ENCODE results near the gene SDC3. TPM values are rescaled to one million over a fixed set of nuclear protein-coding genes. Genes with fewer than 3 reads are reported as not detected.
A peak's percentile ranks its signal among the peaks of the same experiment; 100 is the strongest.

SDC3 gene
- total RNA-seq, 1 donor from 2014 or later = 36.4 TPM

DNA sequence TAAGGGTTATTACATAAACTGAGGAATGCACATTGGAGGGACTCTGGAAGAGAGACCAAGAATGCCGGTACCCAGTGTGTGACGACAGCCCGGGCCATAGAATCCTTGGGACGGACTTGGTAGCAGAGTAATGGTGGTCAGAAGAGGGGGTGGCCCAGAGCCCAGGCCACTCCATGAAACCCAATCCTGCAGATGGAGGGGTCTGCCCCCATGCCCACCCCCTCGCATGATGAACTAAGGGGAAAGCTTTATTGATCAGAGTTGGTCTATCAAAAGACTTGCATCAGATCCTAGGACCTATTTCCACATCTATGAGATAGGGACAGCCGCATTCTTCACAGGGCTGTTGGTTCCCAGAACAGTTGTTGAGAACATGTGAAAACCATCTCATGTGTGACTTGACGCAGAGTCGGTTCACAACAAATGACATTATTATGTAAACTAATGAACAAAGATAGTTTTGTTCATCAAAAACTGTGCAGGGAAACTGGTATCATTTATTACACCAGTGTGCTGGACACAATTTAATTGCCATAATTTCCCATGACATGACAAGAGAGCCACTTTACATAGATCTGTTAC lies 21.5 kb upstream of the SDC3 start:
- H3K36me3 ChIP-seq (ENCODE audit: control insufficient read depth, insufficient read depth, low read length) = no peaks in the 10 kb centered on the region

DNA sequence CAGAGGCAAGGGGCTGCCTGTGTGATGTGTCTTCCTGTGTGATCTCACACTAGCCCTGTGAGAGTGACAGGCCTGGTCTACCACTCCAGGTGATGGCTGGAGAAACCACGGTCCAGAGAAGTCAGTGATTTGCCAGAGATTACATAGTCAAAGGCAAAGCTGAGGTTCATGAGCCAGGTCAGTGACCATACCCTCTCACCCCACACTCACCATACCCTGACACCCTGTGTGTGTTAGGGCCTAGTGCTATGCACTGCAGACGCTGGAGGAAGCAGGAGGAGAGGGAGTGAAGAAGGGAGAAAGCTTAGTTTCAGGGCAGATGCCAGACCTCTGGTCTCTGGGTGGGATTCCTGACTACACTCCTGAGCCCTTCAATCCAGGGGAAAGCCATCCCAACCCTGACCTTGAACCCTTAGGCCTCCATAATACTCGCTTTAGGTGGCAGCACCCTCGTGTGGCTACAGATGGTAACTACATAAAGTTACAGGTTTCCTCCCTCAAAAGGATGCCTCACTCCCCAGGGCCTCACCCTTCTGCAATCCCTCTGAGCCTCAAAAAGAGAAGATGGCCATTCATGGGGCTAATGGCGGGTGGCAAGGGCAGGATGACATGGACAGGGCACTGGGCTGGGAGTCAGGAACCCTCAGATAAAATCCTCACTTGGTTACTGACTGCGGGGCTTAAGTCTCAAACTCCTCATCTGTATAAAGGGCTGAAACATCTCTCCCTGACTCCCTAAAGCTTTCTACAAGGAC lies 20.8 kb upstream of the SDC3 start:
- no peaks in the 10 kb centered on the region for H3K36me3 ChIP-seq (ENCODE audit: control insufficient read depth, insufficient read depth, low read length)
- TF ChIP-seq, protein P1, sequence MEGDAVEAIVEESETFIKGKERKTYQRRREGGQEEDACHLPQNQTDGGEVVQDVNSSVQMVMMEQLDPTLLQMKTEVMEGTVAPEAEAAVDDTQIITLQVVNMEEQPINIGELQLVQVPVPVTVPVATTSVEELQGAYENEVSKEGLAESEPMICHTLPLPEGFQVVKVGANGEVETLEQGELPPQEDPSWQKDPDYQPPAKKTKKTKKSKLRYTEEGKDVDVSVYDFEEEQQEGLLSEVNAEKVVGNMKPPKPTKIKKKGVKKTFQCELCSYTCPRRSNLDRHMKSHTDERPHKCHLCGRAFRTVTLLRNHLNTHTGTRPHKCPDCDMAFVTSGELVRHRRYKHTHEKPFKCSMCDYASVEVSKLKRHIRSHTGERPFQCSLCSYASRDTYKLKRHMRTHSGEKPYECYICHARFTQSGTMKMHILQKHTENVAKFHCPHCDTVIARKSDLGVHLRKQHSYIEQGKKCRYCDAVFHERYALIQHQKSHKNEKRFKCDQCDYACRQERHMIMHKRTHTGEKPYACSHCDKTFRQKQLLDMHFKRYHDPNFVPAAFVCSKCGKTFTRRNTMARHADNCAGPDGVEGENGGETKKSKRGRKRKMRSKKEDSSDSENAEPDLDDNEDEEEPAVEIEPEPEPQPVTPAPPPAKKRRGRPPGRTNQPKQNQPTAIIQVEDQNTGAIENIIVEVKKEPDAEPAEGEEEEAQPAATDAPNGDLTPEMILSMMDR (IDR thresholded peaks at IDR 0.05; ENCODE audit: insufficient read depth, low read length, poor library complexity, severe bottlenecking) = peak; percentile 77
- DNase-seq (ENCODE audit: low read depth) = no peak
- H3K4me3 ChIP-seq (ENCODE audit: low read depth, low read length) = no peak overlapping the region
- H3K27me3 ChIP-seq (ENCODE audit: control insufficient read depth, insufficient read depth, low read length) = no peaks in the 10 kb centered on the region

More for the DNA sequence above, 21.5 kb upstream of the SDC3 start:
- DNase-seq (ENCODE audit: low read depth) = no peak
- TF ChIP-seq, protein P1 (IDR thresholded peaks at IDR 0.05; ENCODE audit: insufficient read depth, low read length, poor library complexity, severe bottlenecking) = no peak
- no peak overlapping the region for H3K4me3 ChIP-seq (ENCODE audit: low read depth, low read length)
- H3K27me3 ChIP-seq (ENCODE audit: control insufficient read depth, insufficient read depth, low read length) = no peaks in the 10 kb centered on the region

DNA sequence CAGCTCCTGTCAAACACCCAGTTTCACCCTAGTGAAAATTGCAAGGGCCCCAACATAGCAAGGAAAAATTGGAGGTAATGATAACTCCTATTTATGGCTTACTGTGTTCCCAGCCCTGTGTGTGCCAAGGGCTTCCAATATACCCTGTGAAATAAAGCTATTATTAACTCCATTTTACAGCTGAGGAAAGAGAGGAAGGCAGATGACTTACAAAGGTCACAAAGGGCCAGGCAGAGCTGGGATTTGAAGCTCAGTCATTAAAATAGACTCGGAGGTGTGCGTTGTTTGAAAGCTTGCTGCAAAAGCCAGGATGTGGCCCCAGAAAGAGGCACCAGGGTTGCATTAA lies 20.2 kb upstream of the SDC3 start:
- DNase-seq (ENCODE audit: low read depth) = no peak
- Histone ChIP-seq H3K4me3 (ENCODE audit: low read depth, low read length) (no peak overlapping the region), H3K36me3 (ENCODE audit: control insufficient read depth, insufficient read depth, low read length) (no peaks in the 10 kb centered on the region), H3K27me3 (ENCODE audit: control insufficient read depth, insufficient read depth, low read length) (no peaks in the 10 kb centered on the region)
- TF ChIP-seq, protein P1 (IDR thresholded peaks at IDR 0.05; ENCODE audit: insufficient read depth, low read length, poor library complexity, severe bottlenecking) = no peak

GRCh38 chr1:30928171-30928570 lies 19.6 kb upstream of the SDC3 start:
- TF ChIP-seq, protein P1 (IDR thresholded peaks at IDR 0.05; ENCODE audit: insufficient read depth, low read length, poor library complexity, severe bottlenecking) = no peak

DNA sequence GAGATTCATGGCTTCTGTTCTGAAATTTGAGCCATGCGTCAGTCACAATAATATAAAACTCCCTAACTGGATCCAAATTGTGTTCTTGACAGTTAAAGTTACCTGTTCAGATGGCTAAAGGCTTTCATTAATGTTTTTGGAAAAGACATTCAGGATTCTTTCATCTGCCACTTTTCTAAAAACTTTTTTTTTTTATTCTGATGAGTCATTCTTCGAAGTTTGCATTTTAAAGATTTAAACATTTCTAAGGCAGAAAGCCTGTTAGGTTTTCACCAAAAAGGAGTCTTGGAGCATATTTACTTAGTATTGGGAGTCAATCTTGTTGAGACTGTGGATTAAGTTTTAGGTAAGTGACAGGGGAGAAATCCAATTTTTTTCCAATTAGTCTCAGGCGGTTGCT lies 18.9 kb upstream of the SDC3 start:
- DNase-seq (ENCODE audit: low read depth) = no peak
- no peaks in the 10 kb centered on the region for H3K27me3 ChIP-seq (ENCODE audit: control insufficient read depth, insufficient read depth, low read length)
- TF ChIP-seq, protein P1 (IDR thresholded peaks at IDR 0.05; ENCODE audit: insufficient read depth, low read length, poor library complexity, severe bottlenecking) = no peak
- H3K4me3 ChIP-seq (ENCODE audit: low read depth, low read length) = no peak overlapping the region
- H3K36me3 ChIP-seq (ENCODE audit: control insufficient read depth, insufficient read depth, low read length) = no peaks in the 10 kb centered on the region

More at GRCh38 chr1:30928171-30928570, 19.6 kb upstream of the SDC3 start:
- no peak for DNase-seq (ENCODE audit: low read depth)
- no peak overlapping the region for H3K4me3 ChIP-seq (ENCODE audit: low read depth, low read length)
- H3K27me3 ChIP-seq (ENCODE audit: control insufficient read depth, insufficient read depth, low read length) = no peaks in the 10 kb centered on the region
- no peaks in the 10 kb centered on the region for H3K36me3 ChIP-seq (ENCODE audit: control insufficient read depth, insufficient read depth, low read length)

All from kidney epithelial cell (primary cell).